Stimulated activated memory B cell treated with anti-CD40 and anti-IgM and Interleukin-4, amounts not matched to agents 10 μg/mL and 1 μg/mL and 100 μg/mL, for 72 hours (primary cell): ENCODE measurements around the gene ATP2A1.
A peak's percentile ranks its signal among the peaks of the same experiment; 100 is the strongest.

ENCODE experiments used
- ATAC-seq: fragments of 150-1000 bp; cut with Tn5 transposase; 2 replicates; pipeline ENCODE4 v1.10.0; 2021
- H3K27ac Mint-ChIP-seq: one replicate; pipeline ENCODE4 v1.8.0; 2022; ENCODE audit warnings: mild to moderate bottlenecking, mixed read lengths
- H3K27me3 Mint-ChIP-seq: one replicate; pipeline ENCODE4 v1.8.0; 2022; ENCODE audit warnings: mixed read lengths
- H3K36me3 Mint-ChIP-seq: one replicate; pipeline ENCODE4 v1.8.0; 2022; ENCODE audit warnings: mixed read lengths
- H3K4me1 Mint-ChIP-seq: one replicate; pipeline ENCODE4 v1.8.0; 2022; ENCODE audit warnings: mixed read lengths
- H3K4me3 Mint-ChIP-seq: one replicate; pipeline ENCODE4 v1.8.0; 2022; ENCODE audit warnings: mild to moderate bottlenecking, moderate library complexity, mixed read lengths
- H3K9me3 Mint-ChIP-seq: one replicate; pipeline ENCODE4 v1.8.0; 2022; ENCODE audit warnings: mixed read lengths

The ATP2A1 gene

DNA sequence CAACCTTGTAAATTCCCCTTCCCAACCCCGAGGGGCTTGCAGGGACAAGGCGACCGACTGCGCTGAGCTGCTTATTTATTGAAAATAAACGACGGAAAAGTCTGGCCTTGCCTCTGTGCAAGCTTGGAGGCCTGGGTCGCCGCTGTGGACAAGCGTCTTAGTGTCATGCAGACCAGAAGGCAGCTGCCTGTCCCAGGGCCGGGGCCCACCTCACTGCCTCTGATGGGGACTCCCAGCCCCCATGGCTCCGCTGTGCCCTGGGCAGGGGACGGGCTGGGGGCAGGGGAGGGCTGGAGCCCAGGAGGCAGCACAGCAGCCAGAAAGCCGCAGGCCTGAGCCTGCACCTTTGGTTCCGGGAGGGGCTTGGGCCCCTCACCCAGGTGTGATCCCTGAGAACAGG lies 26.1 kb downstream of the ATP2A1 start:
- peaks cover 25% of the 10 kb centered on the region for H3K4me1 Mint-ChIP-seq
- H3K4me3 Mint-ChIP-seq, result no peak overlapping the region
- ATAC-seq, result no peak
- H3K9me3 Mint-ChIP-seq, result no peaks in the 10 kb centered on the region
- H3K36me3 Mint-ChIP-seq, result peaks cover 13% of the 10 kb centered on the region
- no peak overlapping the region for H3K27ac Mint-ChIP-seq
- H3K27me3 Mint-ChIP-seq, result no peaks in the 10 kb centered on the region

DNA sequence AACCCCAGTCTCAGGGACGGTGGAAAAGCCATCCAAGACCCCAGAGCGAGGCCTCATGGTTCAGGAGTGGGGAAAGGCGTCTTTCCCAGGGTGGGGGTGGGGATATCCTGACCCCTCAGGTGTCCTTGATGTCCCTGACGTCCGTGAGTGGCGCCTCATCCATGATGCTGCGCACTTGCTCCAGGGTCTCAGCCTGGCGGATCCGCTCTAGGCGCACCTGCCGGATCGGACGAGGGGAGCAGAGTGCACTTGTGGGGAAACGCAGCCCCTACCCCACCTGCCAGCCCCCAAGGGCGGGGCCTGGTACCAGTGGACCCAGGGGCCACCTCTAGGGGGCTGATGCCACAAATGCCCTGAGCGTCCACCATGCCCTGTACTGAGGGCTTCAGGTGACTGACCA lies 26.5 kb downstream of the ATP2A1 start:
- Mint-ChIP-seq H3K27me3 (no peaks in the 10 kb centered on the region), H3K27ac (no peak overlapping the region), H3K36me3 (peaks cover 13% of the 10 kb centered on the region), H3K4me1 (peaks cover 25% of the 10 kb centered on the region), H3K9me3 (no peaks in the 10 kb centered on the region), H3K4me3 (no peak overlapping the region)
- ATAC-seq, result no peak

DNA sequence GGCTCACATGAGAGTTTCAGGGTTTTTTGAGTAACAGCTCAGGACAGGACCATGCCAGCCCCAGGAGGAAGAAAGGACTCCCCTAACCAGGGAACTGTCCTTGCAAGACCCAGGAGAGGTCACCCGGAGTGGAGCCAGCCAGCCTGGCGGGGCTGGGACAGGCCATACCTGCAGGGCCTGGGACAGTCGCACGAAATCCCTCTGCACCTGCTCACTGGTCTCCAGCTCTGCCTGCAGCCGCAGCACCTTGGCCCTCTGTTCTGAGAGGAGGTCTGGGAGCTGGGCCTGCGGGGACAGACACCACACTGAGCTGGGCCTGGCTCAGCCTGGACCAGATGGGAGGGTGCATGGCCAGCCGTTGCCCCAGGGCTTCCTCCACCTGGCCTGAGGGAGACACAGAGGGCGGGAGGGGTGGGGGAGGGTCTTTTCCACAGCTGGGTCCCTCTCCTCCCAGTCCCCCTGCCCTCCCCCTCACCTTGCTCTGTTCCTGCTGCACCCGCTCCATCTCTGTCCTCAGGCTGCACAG lies 27.0 kb downstream of the ATP2A1 start:
- Mint-ChIP-seq H3K4me3 (no peak overlapping the region), H3K9me3 (no peaks in the 10 kb centered on the region), H3K27me3 (no peaks in the 10 kb centered on the region), H3K36me3 (peaks cover 17% of the 10 kb centered on the region), H3K4me1 (peaks cover 29% of the 10 kb centered on the region), H3K27ac (no peak overlapping the region)
- ATAC-seq, result no peak

DNA sequence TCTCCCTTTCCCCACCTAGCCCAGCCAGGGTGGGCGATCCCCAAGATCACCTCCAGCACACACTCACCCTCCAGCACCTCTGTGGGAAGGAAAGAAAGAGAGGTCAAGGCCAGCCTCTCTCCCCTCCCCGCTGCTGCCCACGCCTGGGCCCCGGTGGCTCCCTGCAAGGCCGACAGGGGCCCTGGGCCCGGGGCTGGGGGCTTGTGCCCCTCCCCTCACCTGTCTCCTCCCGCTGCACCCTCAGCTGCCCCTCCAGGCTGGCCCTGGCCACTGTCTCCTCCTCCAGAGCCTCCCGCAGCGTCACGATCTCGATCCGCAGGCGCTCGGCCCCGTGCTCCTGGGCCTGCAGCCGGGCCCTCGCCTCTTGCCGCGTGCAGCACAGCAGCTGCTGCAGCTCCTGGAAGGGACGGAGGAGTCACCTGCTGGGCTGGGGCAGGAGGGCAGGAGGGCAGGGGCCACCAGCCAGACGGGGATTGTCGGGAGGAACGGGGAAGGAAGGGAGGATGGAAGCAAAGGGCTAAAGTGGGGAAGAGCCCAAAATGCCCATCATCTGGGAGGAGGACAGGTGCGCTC lies 27.6 kb downstream of the ATP2A1 start:
- H3K27me3 Mint-ChIP-seq, result no peaks in the 10 kb centered on the region
- no peaks in the 10 kb centered on the region for H3K9me3 Mint-ChIP-seq
- no peak overlapping the region for H3K4me3 Mint-ChIP-seq
- H3K36me3 Mint-ChIP-seq, result peaks cover 20% of the 10 kb centered on the region
- no peak overlapping the region for H3K27ac Mint-ChIP-seq
- ATAC-seq, result no peak
- peaks cover 35% of the 10 kb centered on the region for H3K4me1 Mint-ChIP-seq

DNA sequence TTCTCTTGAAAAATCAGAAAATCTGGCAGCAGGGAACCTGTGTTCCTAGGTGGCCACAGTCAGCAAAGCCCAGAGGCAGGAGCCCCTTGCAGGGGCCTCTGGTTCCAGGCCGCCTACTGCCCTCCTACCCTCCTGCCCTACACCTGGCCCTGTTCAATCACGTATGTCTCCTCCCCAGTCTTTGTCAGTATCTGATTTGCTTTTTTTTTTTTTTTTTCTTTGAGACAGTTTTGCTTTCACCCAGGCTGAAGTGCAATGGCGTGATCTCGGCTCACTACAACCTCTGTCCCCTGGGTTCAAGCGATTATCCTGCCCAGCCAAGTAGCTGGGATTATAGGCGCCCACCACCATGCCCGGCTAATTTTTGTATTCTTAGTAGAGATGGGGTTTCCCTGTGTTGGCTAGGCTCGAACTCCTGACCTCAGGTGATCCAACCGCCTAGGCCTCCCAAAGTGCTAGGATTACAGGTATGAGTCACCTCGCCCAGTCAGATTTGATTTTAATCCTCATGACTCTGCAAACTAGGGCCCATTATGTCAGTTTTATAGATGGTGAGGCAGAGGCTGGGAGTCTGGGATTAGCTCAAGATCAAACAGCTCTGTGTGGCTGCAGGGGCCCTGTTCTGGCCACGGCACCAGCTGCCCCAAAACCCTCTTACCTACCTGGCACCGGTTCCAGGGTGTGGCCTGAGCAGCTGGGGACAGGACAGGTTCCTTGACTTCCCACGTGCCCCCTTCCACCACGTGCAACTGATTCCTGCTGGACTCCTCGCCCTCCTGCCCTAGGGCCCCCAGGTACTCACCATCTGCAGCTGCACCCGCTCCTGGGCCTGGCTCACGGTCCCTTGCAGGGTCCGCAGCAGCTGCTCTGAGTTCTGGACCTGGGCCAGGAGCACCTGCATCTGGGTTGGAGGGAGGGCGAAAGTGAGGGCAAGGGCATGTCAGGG lies 32.1 kb downstream of the ATP2A1 start:
- peak overlapping the region; percentile 79 for H3K27ac Mint-ChIP-seq
- no peaks in the 10 kb centered on the region for H3K27me3 Mint-ChIP-seq
- H3K9me3 Mint-ChIP-seq, result no peaks in the 10 kb centered on the region
- H3K36me3 Mint-ChIP-seq, result peaks cover 50% of the 10 kb centered on the region
- ATAC-seq, result peak; percentile 82
- H3K4me1 Mint-ChIP-seq, result peaks cover 26% of the 10 kb centered on the region
- peak overlapping the region; percentile 21 for H3K4me3 Mint-ChIP-seq

DNA sequence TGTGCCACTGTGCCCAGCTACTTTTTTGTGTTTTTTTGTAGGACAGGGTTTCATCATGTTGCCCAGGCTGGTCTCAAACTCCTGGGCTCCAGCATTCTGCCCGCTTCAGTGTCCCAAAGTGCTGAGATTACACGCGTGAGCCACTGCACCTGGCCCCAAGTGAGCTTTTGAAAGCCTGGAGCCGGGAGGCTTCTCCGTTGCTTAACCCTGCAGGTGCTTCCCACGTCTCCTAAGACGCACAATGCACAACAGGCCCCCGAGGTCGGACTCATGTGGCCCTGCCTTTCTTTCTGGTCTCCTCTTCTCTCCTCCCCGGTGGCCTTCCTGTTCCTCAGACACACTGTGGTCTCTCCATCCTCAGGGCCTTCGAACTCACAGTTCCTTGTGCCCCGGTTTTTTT lies 34.3 kb downstream of the ATP2A1 start:
- Mint-ChIP-seq H3K36me3 (peaks cover 51% of the 10 kb centered on the region), H3K4me3 (no peak overlapping the region), H3K27ac (no peak overlapping the region), H3K9me3 (no peaks in the 10 kb centered on the region), H3K4me1 (peaks cover 35% of the 10 kb centered on the region), H3K27me3 (no peaks in the 10 kb centered on the region)
- ATAC-seq, result no peak

DNA sequence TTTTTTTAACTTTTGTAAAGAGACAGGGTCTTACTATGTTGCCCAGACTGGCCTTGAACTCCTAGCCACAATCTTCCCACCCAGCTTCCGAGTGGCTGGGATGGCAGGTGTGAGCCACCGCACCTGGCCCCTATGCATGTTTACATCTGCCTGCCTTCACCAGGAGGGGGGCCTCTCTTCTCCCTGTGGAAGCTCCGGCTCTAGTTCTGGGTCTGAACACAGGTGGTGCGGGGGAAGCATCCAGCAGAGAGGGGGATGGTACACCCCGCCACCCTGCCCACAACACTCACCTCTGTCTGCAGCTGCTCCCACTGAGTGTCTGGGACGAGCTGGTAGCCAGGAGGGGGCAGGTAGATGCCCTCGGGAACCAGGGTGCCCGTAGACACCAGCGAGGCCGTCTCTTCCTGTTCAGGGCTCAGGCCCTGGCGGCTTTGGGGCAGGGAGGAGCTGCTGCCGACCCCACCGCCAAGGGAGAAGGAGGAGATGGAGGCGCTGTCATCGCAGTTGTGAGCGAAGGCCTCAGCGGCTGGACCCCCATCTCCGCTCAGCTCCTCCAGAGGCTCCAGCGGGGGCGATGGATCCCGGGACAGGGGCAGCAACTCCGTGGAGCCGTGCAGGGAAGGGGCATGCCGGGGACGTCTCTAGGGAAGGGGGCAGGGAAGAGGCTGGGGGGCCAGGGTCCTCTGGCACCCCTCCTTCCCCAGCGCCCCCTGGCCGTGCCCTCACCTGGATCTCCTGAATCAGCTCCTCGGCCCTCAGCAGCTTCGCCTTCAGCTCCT lies 35.8 kb downstream of the ATP2A1 start:
- H3K36me3 Mint-ChIP-seq, result peaks cover 56% of the 10 kb centered on the region
- ATAC-seq, result no peak
- H3K4me3 Mint-ChIP-seq, result no peak overlapping the region
- peak overlapping the region; percentile 12 for H3K27ac Mint-ChIP-seq
- H3K9me3 Mint-ChIP-seq, result no peaks in the 10 kb centered on the region
- no peaks in the 10 kb centered on the region for H3K27me3 Mint-ChIP-seq
- peaks cover 36% of the 10 kb centered on the region for H3K4me1 Mint-ChIP-seq

DNA sequence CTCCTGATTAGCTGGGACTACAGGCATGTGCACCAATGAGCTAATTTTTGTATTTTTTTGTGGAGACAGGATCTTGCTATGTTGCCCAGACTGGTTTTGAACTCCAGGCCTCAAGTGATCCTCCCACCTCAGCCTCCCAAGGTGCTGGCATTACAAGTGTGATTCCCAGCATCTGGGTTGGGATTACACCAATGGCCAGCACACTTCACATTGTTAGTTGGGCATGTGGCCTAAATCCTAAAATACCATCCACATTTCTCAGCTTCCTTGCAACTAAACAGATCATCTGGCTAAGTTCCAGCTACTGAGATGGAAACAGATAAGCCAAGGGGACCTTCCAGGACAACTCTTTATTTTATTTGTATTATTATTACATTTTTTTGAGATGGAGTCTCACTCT lies 36.9 kb downstream of the ATP2A1 start:
- Mint-ChIP-seq H3K4me3 (no peak overlapping the region), H3K27ac (peak overlapping the region; percentile 12), H3K4me1 (peaks cover 33% of the 10 kb centered on the region), H3K9me3 (no peaks in the 10 kb centered on the region), H3K36me3 (peaks cover 62% of the 10 kb centered on the region), H3K27me3 (no peaks in the 10 kb centered on the region)
- ATAC-seq, result no peak

DNA sequence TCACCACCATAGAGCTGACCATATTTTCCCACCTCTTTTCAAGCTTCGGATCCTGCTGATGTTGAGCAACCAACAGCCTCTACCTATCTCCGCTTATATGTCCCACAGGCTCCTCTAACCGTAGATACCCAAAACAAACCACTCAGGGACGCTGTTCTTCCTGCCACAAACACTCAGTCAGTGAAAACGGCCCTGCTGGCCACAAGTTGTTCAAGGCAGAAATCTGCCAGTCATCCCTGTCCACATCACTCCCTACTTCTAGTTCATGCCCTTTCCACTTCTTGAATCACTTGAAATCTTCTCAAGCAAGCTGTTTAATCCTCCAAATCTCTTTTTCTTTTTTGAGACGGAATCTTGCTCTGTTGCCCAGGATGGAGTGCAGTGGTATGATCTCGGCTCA lies 38.8 kb downstream of the ATP2A1 start:
- Mint-ChIP-seq H3K4me1 (peaks cover 28% of the 10 kb centered on the region), H3K36me3 (peaks cover 57% of the 10 kb centered on the region), H3K27me3 (no peaks in the 10 kb centered on the region), H3K4me3 (peak overlapping the region; percentile 53), H3K27ac (peak overlapping the region; percentile 80), H3K9me3 (no peaks in the 10 kb centered on the region)
- ATAC-seq, result no peak

DNA sequence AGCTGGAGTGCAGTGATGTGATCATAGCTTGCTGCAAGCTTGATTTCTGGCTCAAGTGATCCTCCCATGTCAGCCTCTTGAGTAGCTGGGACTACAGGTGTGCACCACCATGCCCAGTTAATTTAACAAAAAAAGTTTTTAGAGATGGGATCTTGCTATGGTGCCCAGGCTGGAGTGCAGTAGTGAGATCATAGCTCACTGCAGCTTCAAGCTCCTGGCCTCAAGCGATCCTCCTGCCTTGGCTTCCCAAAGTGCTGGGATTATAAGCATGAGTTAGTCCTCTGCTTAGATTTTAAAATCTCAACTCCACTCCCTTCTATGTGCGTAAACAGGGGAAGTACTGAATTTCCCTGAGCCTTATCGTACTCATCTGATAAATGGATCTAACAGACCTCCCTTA lies 40.4 kb downstream of the ATP2A1 start:
- H3K4me1 Mint-ChIP-seq, result peaks cover 35% of the 10 kb centered on the region
- peaks cover 43% of the 10 kb centered on the region for H3K36me3 Mint-ChIP-seq
- H3K4me3 Mint-ChIP-seq, result no peak overlapping the region
- H3K9me3 Mint-ChIP-seq, result no peaks in the 10 kb centered on the region
- ATAC-seq, result no peak
- H3K27ac Mint-ChIP-seq, result no peak overlapping the region
- no peaks in the 10 kb centered on the region for H3K27me3 Mint-ChIP-seq

DNA sequence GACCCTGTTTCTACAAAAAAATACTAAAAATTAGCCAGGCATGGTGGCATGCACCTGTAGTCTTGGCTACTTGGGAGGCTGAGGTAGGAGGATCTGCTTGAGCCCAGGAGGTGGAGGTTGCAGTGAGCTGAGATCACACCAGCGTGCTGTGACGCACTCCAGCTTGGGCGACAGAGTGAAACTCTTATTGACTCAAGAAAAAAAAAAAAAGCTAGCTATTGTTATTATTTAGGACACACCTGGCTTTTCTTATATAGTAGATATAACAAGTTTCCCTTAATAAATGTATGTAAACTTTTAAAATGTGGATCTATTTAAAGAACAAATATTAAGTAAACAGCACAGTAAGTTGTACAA lies 44.9 kb downstream of the ATP2A1 start:
- peak overlapping the region; percentile 93 for H3K4me3 Mint-ChIP-seq
- H3K9me3 Mint-ChIP-seq, result no peaks in the 10 kb centered on the region
- no peaks in the 10 kb centered on the region for H3K27me3 Mint-ChIP-seq
- H3K4me1 Mint-ChIP-seq, result peaks cover 36% of the 10 kb centered on the region
- ATAC-seq, result no peak
- peaks cover 20% of the 10 kb centered on the region for H3K36me3 Mint-ChIP-seq
- peak overlapping the region; percentile 94 for H3K27ac Mint-ChIP-seq

DNA sequence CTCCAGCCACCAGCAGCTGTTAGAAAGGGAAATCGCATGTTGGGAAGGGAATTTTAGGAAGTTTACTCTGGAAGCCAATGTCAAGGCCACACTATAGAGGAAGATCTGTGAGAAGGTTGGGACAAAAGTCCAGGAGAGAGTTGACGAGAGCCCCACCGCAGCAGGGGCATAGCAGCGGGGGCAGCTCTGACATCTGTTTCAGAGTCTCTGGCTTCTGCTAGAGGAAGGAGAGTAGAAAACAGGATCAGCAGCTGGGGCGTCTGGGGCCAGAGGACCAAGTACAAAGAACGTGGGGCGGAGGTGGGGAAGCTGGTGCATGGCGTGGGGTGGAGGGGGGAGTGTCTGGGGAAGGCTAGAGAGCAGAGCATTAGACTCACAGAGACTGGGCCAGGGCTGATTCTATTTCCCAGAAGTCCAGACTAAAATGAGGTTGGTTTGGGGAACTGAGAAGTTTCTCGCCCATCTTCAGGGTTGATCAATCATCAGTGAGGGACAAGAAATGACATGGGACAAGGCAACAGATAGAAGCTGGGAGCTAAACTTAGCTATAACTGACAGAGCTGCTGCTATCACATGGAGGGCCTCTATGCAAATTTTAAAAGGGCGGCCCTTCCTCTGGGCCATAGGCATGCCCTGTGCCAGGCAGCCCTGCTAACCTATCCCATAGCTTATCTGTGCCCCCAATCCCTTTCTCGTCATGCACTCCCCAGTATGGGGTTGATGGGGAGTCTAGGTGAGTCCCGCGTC lies 45.5 kb downstream of the ATP2A1 start:
- Mint-ChIP-seq H3K4me3 (peak overlapping the region; percentile 93), H3K36me3 (peaks cover 19% of the 10 kb centered on the region), H3K27ac (peak overlapping the region; percentile 94), H3K4me1 (peaks cover 36% of the 10 kb centered on the region), H3K9me3 (no peaks in the 10 kb centered on the region), H3K27me3 (no peaks in the 10 kb centered on the region)
- ATAC-seq, result peak; percentile 85

DNA sequence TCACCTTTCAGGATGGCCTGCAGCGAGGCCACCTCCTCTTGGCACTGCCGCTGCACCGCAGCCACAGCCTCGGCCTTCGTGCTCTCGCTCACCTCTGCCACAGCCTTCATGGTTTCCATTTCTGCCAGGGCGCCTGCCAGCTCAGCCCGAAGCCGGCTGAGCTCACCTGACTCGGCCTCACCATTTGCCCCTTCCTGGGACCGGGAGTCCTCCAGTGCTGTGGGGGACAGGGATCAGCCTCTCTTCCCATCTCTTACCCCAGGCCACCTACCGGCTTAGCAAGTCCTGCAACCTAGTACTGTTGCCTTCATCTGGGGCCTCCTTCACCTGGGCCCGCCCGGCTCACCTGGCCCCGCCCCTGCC lies 46.1 kb downstream of the ATP2A1 start:
- no peak for ATAC-seq
- H3K36me3 Mint-ChIP-seq, result peaks cover 14% of the 10 kb centered on the region

DNA sequence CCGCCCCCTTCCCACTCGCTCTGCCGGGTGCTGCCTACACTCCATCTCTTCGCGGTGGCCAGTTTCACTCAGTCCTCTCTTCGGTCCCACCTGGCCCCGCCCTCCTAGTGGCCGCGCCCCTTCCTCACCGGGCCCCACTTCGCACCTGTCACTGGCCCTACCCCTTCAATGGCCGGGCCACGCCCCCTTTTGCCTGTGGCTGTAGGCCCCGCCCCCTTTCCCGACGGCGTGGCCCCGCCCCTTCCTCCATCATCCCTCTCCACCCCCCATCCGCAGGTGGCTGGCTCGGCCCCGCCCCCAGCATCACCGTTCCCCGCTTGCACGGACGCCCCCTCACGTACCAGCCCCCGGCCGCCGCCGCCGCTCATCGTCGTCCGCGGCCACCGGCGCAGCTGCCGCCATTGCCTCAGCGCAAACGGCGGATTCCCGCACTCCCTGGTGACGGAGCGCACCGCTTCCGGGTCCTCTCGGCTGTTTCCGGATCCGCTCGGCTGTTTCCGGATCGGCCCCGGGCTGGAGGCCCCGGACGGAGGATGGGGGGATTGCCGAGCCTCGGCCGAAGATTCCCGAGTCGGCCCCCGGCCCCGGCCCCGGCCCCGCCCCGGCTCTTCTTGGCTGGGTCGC lies 46.6 kb downstream of the ATP2A1 start, which contains the start of gene RABEP2:
RABEP2 (minus strand) TSS at position 477 of the 624 bp plus-strand sequence; CDS start at position 402, 75 bp downstream.
- Mint-ChIP-seq H3K4me3 (peak within 1 kb of the TSS; percentile 93), H3K27me3 (no peaks in the 10 kb centered on the region), H3K9me3 (no peaks in the 10 kb centered on the region), H3K36me3 (peaks cover 9% of the 10 kb centered on the region), H3K4me1 (peaks cover 36% of the 10 kb centered on the region), H3K27ac (peak within 1 kb of the TSS; percentile 94)
- ATAC-seq, result peak; percentile 82

More for the DNA sequence above, 46.1 kb downstream of the ATP2A1 start:
- peaks cover 36% of the 10 kb centered on the region for H3K4me1 Mint-ChIP-seq
- no peaks in the 10 kb centered on the region for H3K27me3 Mint-ChIP-seq
- peak overlapping the region; percentile 94 for H3K27ac Mint-ChIP-seq
- no peaks in the 10 kb centered on the region for H3K9me3 Mint-ChIP-seq
- H3K4me3 Mint-ChIP-seq, result peak overlapping the region; percentile 93
